ENCODE results near the gene YTHDF1.
"Not testable (repeated sequence)": the region's sequence is repeated elsewhere in the genome, so short reads cannot be mapped to it uniquely, and the experiment has no call there.

YTHDF1 gene

DNA sequence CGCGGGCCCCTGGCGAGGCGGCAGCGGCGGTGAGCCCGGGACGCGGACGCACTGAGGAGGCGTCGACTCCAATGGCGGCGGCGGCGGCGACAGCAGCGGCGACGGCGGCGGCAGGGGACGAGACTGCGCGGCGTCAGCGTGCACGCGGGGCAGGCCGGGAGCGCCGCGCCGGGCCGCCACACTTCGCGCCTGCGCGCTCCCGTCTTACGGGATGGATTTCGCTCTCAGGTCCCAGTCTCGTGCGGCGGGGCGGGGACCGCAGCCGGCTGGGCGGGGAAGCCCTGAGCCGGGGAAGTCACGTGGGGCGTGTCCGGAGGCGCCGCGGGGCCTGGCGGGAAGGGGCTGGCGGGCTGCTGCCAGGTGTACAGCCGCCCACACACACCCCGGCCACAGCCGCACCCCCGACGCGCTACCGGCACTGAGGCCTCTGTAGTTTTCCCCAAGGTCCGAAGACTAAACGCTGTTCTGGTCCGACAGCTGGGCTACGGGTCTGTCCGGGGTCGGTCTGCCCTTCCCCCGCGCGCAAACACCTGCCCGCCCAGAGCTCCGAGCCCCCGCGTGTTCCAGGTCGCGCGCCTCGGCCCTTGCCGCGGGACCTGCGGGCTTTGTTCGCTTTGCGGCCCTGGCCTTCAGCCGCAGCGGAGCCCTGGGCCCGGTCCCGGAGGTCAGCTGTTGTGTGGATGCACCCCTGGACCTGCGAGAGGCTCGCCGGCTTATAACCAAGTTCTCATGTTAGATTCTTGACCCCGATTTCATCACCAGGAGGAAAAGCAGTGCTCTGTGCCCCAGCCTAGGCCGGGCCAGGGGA, at the start of gene YTHDF1:
Gene YTHDF1 (minus strand): TSS at position 91 of the 808 bp plus-strand sequence. CDS start 239 bp downstream, outside the sequence.
- DNase-seq: peak; percentile 64 to 81

DNA sequence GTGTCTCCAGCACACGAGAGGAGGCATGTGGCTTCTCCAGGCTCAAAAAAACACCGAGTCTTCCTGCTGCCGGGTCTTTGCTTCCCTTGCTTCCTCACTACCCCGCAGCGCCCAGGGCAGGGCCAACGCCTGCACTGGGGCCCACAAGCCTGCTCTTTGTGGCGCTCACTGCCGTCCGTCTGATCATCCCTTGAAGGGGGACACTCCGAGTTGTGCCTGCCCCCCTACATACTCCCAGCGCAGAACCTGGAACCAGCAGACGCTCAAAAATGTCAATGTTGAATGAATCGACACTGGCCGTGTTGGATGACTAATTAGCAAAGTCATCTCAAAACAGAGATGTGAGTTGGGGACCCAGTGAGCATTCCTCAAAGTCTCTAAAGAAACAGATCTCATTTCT, 48.6 kb upstream of the YTHDF1 start:
- DNase-seq: no peak

DNA sequence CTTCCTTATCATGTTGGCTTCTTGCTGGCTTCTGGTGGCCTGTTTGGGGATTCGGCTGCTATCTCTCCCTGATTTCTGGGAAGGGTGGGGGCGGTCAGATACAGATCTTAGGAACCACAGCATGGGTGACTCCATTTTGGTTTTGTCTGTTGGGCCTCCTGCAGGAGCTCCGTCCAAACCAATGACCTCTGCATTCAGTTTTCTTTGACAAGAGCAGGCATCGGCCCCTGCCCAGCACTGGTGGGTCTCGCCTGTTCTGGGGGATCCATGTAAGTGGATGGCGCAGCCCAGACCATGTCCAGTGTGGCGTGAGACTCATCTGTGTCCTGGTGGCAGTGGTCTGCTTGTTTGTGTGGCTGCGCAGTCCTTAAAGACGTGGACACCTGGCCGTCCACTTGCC, 48.1 kb upstream of the YTHDF1 start:
- no peak for DNase-seq

DNA sequence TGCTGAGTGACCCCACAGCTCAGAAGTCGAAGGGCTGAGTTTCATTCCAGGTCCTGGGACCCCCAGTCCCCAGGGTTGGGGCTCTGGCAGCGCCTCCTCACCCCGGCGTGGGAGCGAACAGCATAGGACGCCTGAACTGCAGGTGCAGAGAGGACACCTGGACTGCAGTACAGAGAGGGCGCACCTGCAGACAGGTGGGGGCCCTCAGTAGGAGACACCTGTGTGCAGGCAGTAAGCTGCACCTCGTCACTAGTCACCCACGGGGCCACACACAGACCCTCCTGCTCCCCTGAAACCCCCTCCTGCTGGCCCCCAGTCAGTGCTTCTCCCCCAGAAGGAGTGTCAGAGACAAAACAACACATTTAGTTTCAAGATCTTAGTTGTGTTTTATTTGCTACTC, 46.9 kb upstream of the YTHDF1 start:
- DNase-seq: no peak

DNA sequence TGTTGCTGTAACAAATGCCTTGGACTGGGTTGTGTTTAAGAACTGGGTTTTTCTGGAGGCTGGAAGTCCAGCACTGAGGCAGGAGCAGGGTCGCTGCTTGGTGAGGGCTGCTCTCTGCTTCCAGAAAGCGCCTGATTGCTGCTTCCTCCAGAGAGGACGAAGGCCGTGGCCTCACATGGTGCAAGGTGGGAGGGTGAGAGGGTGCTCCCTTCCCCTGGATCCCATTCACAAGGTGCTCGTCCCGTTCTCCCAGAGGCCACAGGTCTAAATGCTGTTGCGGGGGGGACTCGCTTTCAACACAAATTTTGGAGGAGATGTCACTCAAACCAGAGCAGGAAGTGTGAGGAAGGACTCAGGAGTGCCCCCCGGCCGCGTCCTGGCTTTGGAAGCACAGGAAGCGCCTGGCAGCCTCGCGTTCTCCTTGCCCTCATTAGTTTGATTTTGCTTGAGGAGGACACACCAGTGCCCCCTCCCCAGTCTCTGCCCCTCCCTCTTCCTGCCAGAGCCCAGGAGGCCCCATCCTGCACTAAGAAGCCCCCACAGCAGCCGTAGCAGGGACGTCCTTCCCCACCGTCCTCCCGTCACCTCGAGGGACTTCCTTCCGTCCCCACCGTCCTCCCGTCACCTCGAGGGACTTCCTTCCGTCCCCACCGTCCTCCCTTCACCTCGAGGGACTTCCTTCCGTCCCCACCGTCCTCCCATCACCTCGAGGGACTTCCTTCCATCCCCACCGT, 46.0 kb upstream of the YTHDF1 start:
- no peak for DNase-seq

DNA sequence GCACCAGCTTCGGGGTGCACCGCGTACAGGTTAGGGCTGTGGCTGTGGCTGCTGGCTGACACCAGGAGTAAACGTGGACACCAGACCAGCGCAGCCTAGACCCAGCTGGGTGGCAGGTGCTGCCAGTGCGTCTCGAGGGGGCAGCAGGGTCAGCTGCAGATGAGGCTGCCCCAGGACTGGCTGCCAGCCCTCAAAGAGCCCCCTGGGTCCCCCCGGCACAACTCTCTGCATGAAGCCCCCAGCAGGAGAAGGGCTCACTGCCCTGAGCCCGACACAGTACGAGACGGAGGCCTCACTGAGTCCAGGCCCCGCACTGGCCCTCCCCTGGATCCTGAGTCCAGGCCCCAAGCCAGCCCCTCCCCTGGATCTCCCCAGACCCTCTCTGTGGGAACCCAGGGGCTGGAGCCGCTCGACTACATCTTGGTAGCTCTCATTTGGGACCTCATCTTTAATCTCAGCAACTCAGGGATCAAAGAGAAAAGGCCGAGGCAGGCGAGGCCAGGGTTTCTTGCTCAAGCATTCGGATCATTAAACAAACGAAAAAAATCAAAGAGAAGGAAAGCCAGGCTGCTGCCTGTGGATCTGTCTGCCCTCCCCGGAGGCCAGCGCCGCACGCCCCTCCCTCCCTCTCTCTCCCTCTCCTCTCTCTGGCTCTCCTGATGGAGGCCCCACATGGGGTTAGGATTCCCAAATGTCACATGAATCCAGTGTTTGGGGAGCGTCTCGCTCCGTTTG, 45.3 kb upstream of the YTHDF1 start:
- DNase-seq: no peak

DNA sequence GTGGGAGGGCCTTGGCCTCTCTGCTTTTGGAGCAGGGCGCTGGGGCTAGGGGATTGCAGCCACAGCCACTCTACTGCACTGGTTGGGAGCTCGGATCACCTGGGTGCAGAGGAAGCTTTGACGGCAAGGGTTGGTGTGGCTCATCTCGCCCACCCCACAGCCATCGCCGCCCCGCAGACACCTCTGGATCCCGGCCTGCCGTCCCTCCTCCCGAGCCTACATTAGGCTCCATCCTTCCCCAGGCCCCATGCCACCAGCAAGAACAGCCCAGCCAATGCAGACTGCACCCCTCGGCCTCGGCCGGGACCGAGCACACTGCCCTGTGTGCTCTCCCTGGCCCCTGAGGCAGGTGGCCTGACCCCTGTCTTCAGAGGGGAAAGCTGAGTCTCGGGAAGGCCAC, 44.6 kb upstream of the YTHDF1 start:
- DNase-seq: no peak

DNA sequence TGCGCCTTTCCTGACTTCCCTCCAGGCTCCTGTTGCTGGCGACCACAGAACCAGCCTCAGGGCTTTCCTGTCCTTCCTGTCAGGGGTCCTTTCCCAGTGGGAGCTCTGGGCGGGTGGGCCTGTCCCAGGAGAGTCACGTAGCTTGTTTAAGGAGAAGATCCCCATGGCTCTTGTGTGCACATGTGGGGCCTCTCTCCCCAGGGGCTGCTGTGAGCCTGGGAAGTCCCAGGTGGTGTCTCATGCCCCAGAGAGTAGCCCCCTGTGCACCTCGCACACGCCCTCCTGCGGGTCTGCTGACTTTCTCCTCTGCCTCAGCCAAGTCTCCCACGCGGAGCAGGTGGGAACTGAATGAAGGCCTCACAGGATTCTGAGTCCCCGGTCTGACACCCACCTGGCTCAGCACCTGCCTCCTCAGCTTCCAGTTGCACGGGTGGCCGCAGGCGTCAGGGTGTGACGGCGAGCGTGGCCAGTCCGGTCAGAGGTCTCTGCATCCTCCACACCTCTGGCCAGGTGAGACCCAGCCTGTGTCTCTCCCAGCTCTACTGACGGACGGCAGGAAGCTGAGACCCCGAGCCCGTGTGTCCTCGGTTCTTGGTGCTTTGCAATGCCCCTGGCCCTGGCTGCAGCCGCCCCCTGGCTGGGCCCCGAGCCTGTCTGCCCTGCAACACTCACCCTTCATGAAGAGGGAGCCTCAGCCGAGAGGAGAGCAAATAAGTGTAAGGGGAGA, 44.0 kb upstream of the YTHDF1 start:
- DNase-seq: no peak

DNA sequence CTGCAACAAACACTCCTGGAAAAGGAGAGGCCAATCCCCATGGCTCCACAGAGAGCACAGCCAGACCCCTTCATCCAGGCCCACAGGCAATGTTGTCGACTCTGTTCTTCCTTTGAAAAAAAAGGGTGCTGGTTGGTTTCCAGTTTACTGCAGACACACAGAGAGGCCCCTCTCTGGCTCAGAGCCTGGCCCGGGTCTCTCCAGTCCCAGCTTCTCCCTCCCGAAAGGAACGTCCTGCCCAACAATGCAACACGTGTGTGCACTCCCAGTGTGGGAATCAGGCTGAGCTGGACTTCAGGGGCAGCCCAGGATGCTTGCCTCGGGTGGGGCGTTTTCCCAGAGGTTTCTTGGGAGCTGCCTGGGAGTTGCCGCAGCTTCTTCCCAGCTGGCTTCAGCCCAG, 42.9 kb upstream of the YTHDF1 start:
- DNase-seq: no peak

DNA sequence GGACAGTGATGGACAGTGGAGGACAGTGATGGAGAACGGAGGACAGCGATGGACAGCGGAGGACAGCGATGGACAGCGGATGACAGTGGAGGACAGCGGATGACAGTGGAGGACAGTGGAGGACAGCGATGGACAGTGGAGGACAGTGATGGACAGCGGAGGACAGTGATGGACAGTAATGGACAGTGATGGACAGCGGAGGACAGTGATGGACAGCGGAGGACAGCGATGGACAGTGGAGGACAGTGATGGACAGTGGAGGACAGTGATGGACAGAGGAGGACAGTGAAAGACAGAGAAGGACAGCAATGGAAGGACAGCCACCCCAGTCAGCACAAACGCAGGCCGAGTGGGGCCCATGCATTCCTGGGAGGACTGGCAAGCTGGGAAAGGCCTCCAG, 41.7 kb upstream of the YTHDF1 start:
- no peak for DNase-seq

DNA sequence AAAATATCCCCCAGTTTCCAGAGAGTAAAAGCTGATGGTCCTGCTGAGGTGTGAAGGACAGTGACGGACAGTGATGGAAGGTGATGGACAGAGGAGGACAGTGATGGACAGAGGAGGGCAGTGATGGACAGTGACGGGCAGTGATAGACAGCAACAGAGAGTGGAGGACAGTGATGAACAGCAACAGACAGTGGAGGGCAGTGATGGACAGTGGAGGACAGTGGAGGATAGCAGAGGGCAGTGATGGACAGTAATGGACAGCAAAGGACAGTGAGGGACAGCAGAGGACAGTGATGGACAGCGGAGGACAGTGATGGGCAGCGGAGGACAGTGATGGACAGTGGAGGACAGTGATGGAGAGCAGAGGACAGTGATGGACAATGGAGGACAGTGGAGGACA, 41.0 kb upstream of the YTHDF1 start:
- no peak for DNase-seq

DNA sequence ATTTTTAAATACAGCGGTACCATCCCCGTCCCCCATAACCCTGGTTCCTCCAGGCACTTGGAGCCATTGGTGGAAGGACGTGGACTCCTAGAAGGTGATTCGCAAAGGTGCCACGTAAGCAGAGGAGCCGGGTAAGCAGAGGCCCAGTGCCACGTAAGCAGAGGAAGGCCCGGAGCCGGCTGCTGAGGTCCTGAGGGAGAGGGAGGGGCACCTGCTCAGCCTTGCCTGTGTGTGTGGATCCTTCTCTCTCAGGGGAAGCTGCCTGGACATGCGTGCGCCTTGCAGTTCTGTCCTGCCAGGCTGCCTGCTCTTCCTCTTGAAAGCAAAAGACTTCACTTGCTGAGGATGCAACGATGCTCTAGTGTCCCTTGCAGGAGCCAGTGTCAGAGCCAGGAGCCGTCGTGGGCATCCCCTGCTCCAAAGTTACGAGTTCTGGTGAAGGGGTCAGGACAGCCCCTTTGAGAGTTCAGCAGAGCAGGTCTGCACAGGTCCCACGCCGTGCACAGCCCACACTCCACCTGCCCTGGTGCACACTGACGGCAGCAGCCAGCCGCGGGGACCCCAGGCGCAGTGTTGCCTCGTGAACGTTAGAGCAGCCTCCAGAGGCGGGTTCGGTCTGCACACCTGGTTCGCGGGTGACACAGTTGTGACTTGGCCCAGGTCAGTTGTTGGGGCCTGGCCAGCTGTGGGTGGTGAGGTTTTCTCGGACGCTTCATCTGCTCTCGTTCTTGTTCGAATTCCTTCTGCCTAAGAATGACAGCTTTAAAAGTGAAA, 40.2 kb upstream of the YTHDF1 start:
- DNase-seq: no peak

DNA sequence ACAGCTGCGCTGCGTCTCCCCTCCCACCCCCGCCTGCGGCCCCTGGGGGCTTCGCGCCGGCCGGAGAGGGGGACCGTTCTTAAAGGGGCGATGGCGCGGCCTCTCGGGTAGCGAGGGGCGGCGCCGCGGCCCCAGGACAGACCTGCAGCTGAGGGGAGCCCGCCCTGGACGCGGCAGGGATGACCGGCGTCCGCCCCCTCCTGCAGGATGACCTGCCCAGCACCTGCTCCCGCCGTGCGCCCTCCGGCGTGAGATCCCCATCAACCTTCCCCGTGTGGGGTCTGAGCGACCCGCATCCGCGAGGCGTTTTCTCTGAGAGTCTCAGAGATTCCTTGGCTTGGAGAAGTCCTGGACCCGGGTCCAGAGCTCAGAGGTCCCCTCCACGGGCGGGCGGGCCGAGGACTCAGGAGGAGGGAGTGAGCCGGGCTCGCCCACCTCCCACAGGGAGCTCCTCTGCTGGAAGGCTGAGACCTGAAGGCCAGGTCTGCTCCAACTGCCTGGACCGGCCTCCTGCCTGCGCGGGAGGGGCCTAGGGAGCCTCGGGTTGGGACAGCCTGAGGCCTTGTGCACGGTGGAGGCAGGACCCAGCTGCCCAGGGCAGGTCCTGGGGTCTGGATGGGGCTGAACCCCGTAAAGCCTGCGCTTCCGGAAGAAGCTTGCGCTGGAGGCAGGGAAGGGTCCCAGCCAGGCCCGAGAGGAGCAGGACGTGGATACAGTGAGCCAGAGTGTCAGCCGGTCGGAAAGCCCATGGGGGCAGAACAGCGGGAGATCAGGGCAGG, 38.9 kb upstream of the YTHDF1 start:
- DNase-seq: no peak

DNA sequence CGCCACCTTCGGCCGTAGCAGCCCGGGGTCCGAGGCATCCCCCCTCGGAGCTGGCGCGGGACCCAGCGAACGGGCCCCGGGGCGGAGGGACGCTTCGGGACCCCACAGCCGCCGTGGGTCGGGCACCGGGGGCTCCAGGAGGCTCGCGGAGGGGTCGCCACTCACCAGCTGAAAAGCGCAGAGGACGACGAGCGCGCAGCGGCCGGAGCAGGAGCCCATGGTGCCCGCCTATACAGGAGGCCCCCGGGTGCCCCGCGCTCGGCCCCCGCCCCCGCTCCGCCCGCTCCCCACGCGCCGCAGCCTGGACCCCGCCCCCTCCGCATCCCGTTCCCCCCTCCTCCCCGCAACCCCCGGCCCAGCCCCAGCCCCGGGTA, 38.3 kb upstream of the YTHDF1 start, which contains the start of gene NKAIN4:
Gene NKAIN4 (minus strand): TSS at position 232 of the 374 bp plus-strand sequence. CDS start 13 bp downstream, at position 219.
- no peak for DNase-seq

DNA sequence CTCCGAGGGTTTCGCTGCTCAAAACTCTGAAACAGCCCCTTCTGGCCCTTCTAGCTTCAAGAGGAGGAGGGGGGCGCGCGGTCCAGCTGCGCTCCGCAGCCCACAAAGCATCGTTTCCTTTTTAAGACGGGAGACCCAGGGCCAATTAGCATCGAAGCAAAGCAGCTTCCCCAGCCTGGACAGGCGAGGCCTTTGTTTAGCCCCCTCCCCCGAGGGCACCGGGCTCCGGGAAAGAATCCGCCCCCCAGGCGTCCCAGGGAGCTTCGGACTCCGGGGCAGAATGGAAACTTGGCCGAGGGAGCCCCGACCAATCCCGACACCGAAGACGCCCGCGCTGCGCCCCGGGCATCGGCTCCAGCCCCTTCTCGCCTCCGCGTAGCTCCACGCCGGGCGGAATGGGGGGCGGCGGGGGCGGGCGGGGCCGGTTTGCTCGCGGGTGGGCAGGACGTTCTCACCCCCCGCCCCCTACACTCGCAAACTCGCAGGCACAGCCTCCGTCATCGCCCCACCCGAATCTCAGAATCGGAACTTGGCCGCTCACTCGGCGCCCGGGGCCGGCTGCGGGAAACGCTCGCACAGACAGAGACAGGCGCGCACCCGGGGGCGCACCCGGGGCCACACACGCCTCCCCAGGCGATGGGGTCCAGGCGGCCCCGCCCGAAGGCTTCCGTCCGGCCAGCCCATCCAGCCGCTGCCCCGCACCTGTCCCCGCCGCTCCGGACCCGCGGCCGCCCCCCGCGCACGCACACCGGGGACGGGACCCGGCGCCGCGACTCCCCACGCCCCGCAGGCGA, 37.7 kb upstream of the YTHDF1 start:
- DNase-seq: no peak

DNA sequence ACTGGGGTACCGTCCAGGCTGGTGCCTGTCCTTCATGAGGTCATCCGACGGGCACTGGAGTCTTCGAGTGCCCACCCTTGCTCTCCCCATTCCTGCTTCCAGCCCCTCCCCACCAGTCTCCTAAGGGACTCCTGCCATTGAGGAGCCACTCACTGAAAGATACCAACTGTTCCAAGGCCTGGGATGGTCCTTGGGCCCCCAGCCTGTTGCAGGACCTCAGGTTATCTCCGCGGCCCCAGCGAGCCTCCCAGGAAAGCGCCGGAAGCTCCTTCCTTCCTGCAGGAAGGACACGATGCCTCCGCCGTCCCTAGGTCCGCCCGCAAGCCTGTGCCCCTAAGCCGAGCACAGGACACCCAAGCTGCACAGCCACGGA, 37.1 kb upstream of the YTHDF1 start:
- DNase-seq: no peak

DNA sequence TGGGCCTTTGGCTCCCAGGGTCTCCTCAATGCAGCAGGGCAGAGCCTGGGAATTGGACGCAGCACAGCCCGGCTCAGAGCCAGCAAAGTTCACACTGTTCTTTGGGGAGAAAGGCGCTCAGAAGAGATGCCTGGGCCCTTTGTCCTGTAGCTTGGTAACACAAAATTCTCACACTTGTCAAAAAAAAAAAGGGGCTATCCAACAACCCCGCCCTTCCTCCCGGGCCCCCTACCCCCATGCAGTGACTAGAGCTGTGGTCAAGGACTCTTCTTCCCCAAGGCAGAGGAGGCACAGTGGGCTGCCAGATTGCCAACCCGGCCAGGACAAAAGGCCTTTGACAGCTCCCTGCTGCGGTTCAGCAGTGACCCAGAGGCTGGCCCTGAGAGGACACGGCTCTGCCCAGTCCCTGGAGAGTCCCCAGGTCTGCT, 36.4 kb upstream of the YTHDF1 start:
- DNase-seq: no peak

DNA sequence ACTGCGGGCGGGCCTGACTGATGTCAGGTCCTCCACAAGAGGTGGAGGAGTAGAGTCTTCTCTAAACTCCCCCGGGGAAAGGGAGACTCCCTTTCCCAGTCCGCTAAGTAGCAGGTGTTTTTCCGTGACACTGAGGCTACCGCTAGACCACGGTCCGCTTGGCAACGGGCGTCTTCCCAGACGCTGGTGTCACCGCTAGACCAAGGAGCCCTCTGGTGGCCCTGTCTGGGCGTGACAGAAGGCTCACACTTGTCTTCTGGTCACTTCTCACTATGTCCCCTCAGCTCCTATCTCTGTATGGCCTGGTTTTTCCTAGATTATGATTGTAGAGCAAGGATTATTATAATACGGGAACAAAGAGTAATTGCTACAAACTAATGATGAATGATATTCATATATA, 35.4 kb upstream of the YTHDF1 start:
- not testable (repeated sequence) for DNase-seq

DNA sequence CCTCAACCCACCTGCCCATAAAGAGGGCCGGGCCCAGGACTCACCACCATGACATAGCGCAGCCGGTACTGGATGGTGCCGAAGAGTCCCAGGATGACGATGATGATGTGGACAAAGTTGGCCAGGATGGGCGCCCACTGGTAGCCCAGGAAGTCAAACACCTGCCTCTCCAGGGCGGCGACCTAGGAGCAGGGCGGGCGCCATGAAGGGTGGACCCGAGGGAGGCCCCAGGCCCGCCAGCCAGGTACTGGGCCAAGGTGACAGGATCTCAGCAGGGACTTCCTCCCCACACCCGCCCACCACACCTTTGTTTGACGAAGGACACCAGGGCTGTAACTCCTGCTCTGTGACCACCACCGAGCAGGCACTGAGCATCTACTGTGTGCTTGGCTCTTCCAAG, 34.0 kb upstream of the YTHDF1 start:
- DNase-seq: no peak

DNA sequence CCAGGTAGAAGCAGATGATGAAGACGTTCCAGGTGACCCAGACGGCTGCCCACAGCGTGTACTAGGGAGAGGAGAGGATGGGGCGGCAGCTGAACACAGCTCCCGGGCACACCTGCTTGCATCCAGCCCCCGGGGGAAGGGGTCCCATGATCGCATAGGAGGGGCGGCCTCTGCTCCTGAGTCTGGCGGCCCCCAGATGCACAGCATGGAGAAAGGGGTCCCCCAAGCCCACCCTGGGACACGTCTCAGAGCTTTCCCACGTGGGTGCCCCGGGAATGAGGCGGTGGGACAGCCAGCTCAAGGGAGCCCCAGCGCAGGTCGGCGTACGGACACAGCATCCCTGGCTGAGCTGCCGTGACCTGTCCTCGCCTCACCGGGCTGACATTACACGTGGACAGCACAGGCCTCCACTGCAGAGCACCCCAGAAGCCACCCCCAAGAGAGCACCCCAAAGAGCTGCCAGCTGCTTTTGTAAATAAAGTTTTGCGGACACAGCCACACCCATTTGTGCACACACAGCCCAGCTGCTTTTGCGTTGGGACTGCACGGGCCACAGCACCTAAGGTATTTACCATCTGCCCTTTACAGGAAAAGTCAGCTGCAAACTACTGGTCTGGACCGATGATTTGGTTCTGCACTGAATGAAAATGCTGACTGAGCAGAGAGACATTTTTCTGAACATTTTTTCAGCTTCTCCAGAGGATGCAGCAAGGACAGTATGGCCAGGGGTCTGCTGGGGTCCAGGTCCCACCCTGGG, 33.1 kb upstream of the YTHDF1 start:
- DNase-seq: no peak

All from bone marrow (tissue), 2 donors.